Heart left ventricle (tissue), 16 donors: ENCODE results near the gene AKAP13. TPM values are rescaled to one million over a fixed set of nuclear protein-coding genes. Genes with fewer than 3 reads are reported as not detected.

ENCODE experiments used
- ATAC-seq, 4 donors: fragments of 200-7000 bp; cut with Tn5 transposase; one replicate each; pipeline ENCODE4 v1.9.1; 2020 to 2022; ENCODE audit warnings: moderate library complexity in 4 of 4, mild to moderate bottlenecking in 3 of 4, moderate number of reproducible peaks in 1 of 4
- DNase-seq, 5 donors: peaks; one replicate each; pipeline ENCODE4 v3.0.0-alpha.2; 2020
- H3K27ac ChIP-seq, 12 donors: fragments of 200-600 bp; sonication (generic) in 4 of 12; one replicate each; pipeline versions ENCODE4 v1.5.0 to v1.8.0; 2016 to 2022; ENCODE audit warnings: mild to moderate bottlenecking in 2 of 12
- H3K27me3 ChIP-seq, 9 donors: fragments of 200-600 bp; sonication (generic) in 2 of 9; one replicate each; pipeline versions ENCODE4 v1.5.1 to v1.8.0; 2016 to 2022; ENCODE audit warnings: mild to moderate bottlenecking in 3 of 9
- H3K36me3 ChIP-seq, 9 donors: fragments of 200-600 bp; sonication (generic) in 2 of 9; one replicate each; pipeline versions ENCODE4 v1.5.0 to v1.8.0; 2018 to 2022; ENCODE audit warnings: mild to moderate bottlenecking in 2 of 9
- H3K4me1 ChIP-seq, 12 donors: fragments of 200-600 bp; sonication (generic) in 4 of 12; one replicate each; pipeline versions ENCODE4 v1.5.0 to v1.8.0; 2016 to 2022; ENCODE audit warnings: mild to moderate bottlenecking in 3 of 12
- H3K4me3 ChIP-seq, 12 donors: fragments of 200-600 bp; sonication (generic) in 4 of 12; one replicate each; pipeline versions ENCODE4 v1.5.0 to v1.8.0; 2017 to 2022; ENCODE audit warnings: mild to moderate bottlenecking in 9 of 12, moderate library complexity in 4 of 12
- H3K9me3 ChIP-seq, 12 donors: fragments of 200-600 bp; sonication (generic) in 4 of 12; one replicate each; pipeline versions ENCODE4 v1.5.0 to v1.8.0; 2016 to 2022; ENCODE audit warnings: mild to moderate bottlenecking in 1 of 12
- CTCF ChIP-seq, 12 donors: fragments of 200-600 bp; sonication (generic) in 4 of 12; IDR thresholded peaks; one replicate each; pipeline versions ENCODE4 v1.5.0 to v1.8.0; 2018 to 2022; ENCODE audit warnings: antibody characterized with exemption in 12 of 12, mild to moderate bottlenecking in 5 of 12
- POLR2A ChIP-seq, 2 donors: fragments of 450-650 bp; IDR thresholded peaks; one replicate each; pipeline ENCODE4 v1.6.1; 2017; ENCODE audit warnings: antibody characterized with exemption in 2 of 2, mild to moderate bottlenecking in 2 of 2, moderate library complexity in 2 of 2
- WGBS, 4 donors: extraction: QIAGEN DNeasy Blood & Tissue Kit in 2 of 4; methylation state at CpG; one replicate each; pipeline versions ENCODE4 v1.1.5 to v1.1.7; 2013 to 2018; 5-methylcytosine and 5-hydroxymethylcytosine counted together
- intact Hi-C, 10 donors: fragments of 100-400 bp; cut with DNase I; formaldehyde crosslinking; loops; one replicate each; pipeline versions ENCODE4 v1.11.1 to v1.14.2; 2022
- polyA plus RNA-seq, 2 donors: library from polyadenylated mRNA; stranded (reverse); fragments of 200-250 nt; gene quantifications; one replicate each; pipeline ENCODE4 v1.2.3, GENCODE V29; 2013
- total RNA-seq, 9 donors: library from RNA; depleted of rRNA in 2 of 9; stranded (reverse); fragments of >200 nt in 2 of 9; fragmentation: NEBNext Ultra II Directional in 3 of 9; extraction: Animal tissue kit (Norgen Biotek cat#: 25700) in 3 of 9; gene quantifications; one replicate each; pipeline versions ENCODE4 v1.1.0 to v1.2.4, GENCODE V29; 2016 to 2023
- donor health status: ischemic (EF 13 %, LVEDD 7.1; RV severe dilation, severe dysfunction).
- donor health status: healthy with polysubstance abuse.
- donor health status: DM: no; HTN: yes; CAD: no.
- donor health status: DM: no; HTN: no; CAD: no.
- donor health status: ischemic (EF 25% LVEDD 6.9; RV normal size, moderate dysfunction).
- donor health status: ischemic (EF 25% LVEDD 5.7; RV mildly dilated, moderate dysfunction).
- donor health status: healthy.
- donor health status: DM: yes; HTN: yes; CAD: no.
- donor health status: ischemic (EF 35%, LVEDD 5.7; RV mildly dilated, moderate dysfunction).
- donor health status: nonischemic (EF 11% LVEDD 7.7; RV severe dilation, severe dysfunction).
- donor health status: DM: yes; HTN: yes; CAD: no.
- donor health status: PGD.
- donor health status: ischemic (EF 29% LVEDD 5.4; RV normal size, mild dysfunction).
- donor health status: nonischemic (EF 23%, LVEDD 6.1; RV moderate dilation, normal function).

The AKAP13 gene
- total and polyA plus RNA-seq, 11 donors: 124 to 598 (median 340) TPM

- H3K4me3 ChIP-seq: no peak overlapping the region
- WGBS, 4 donors: 72 to 89% (median 81%) methylated on average over 2 of the region's 2 CpGs
- DNase-seq: no peak
- H3K9me3 ChIP-seq: no peaks in the 10 kb centered on the region
- no peaks in the 10 kb centered on the region for H3K27me3 ChIP-seq
- intact Hi-C loops: loop anchor here in 8 of 10 donors (5.0 to 10.0 kb wide), 7 partner anchors 122 to 328 kb away; partner anchors contain the start of gene AKAP13 (in 2 of the 8)
- ATAC-seq: no peak
- TF ChIP-seq POLR2A (IDR thresholded peaks at IDR 0.05) (no peak), CTCF (IDR thresholded peaks at IDR 0.05) (no peak)
- H3K4me1 ChIP-seq: peaks cover 0 to 88% (median 35%) of the 10 kb centered on the region in 12 donors
- no peaks in the 10 kb centered on the region for H3K36me3 ChIP-seq
- peak overlapping the region in 8 of 12 donors; percentile 11 to 69 (median 53) for H3K27ac ChIP-seq
These were observed 126.7 kb downstream of the AKAP13 start for GRCh38 chr15:85507114-85507513.

- WGBS, 4 donors: 61 to 70% (median 65%) methylated on average over 3 of the region's 3 CpGs
- Histone ChIP-seq H3K27ac (peak overlapping the region in 2 of 12 donors; percentile 40 to 43), H3K27me3 (no peaks in the 10 kb centered on the region), H3K4me1 (peaks cover 0 to 73% (median 23%) of the 10 kb centered on the region in 12 donors), H3K4me3 (no peak overlapping the region), H3K9me3 (no peaks in the 10 kb centered on the region), H3K36me3 (no peaks in the 10 kb centered on the region)
- ATAC-seq (peak in 1 of 4 donors; percentile 32), DNase-seq (no peak)
- intact Hi-C loops: loop anchor here in 8 of 10 donors (5.0 to 10.0 kb wide), 7 partner anchors 125 to 325 kb away; partner anchors contain the start of gene AKAP13 (in 2 of the 8)
- TF ChIP-seq POLR2A (IDR thresholded peaks at IDR 0.05): no peak
- TF ChIP-seq CTCF (IDR thresholded peaks at IDR 0.05): no peak
These were observed 129.6 kb downstream of the AKAP13 start for GRCh38 chr15:85509973-85510372.

GRCh38 chr15:85514413-85514812 lies 134.0 kb downstream of the AKAP13 start:
- TF ChIP-seq CTCF (IDR thresholded peaks at IDR 0.05) (no peak), POLR2A (IDR thresholded peaks at IDR 0.05) (no peak)
- no peaks in the 10 kb centered on the region for H3K27me3 ChIP-seq
- peaks cover 0 to 64% (median 19%) of the 10 kb centered on the region in 12 donors for H3K4me1 ChIP-seq
- H3K27ac ChIP-seq: peak overlapping the region in 3 of 12 donors; percentile 9 to 40 (median 10)
- ATAC-seq (no peak), DNase-seq (no peak)
- 51 to 65% (median 55%) methylated on average over 3 of the region's 3 CpGs for WGBS, 4 donors
- no peak overlapping the region for H3K4me3 ChIP-seq
- intact Hi-C loops: no loop called here
- H3K36me3 ChIP-seq: peaks cover 0 to 7% (median 0%) of the 10 kb centered on the region in 9 donors
- no peaks in the 10 kb centered on the region for H3K9me3 ChIP-seq

- H3K4me1 ChIP-seq: peaks cover 0 to 61% (median 20%) of the 10 kb centered on the region in 12 donors
- 58 to 63% (median 61%) methylated on average over 4 of the region's 4 CpGs for WGBS, 4 donors
These were observed 134.8 kb downstream of the AKAP13 start for GRCh38 chr15:85515212-85515611.

More at GRCh38 chr15:85515212-85515611, 134.8 kb downstream of the AKAP13 start:
- no peak for DNase-seq
- peaks cover 0 to 9% (median 0%) of the 10 kb centered on the region in 9 donors for H3K36me3 ChIP-seq
- no peak for ATAC-seq
- H3K27me3 ChIP-seq: no peaks in the 10 kb centered on the region
- H3K4me3 ChIP-seq: no peak overlapping the region
- no peak for TF ChIP-seq POLR2A (IDR thresholded peaks at IDR 0.05)
- TF ChIP-seq CTCF (IDR thresholded peaks at IDR 0.05): no peak
- H3K27ac ChIP-seq: peak overlapping the region in 4 of 12 donors; percentile 11 to 49 (median 37)
- no peaks in the 10 kb centered on the region for H3K9me3 ChIP-seq
- intact Hi-C loops: no loop called here
